ENCODE results near the gene MED13L. TPM values are rescaled to one million over a fixed set of nuclear protein-coding genes. Genes with fewer than 3 reads are reported as not detected.

Gene MED13L
- total RNA-seq, 1 donor from 2014 or later: 147 TPM

- H3K27me3 ChIP-seq: peaks cover 19% of the 10 kb centered on the region
Observed at GRCh38 chr12:115916910-115917668, 360.4 kb downstream of the MED13L start.

DNA sequence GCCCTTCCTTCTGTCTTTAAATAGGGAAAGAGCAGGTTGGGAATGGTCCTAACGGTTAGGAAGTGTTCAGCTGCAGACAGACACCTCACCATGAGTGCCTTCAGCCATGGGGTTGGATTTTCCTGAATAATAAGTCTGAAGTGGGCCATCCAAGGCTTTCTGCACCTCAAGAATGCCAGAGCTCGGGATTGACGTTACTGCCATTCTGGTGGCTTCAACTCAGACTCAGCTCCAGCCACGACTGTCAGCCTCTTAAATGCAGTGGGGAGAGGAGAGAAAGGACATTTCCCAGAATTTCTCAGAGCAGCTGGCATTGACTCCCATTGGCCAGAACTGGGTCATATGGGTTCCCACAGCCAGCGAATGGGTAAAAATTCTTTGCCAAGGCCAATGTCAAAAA is 363.4 kb downstream of the MED13L start:
- Histone ChIP-seq H3K27me3 (peaks cover 19% of the 10 kb centered on the region), H3K4me3 (no peak overlapping the region), H3K9me3 (no peaks in the 10 kb centered on the region), H3K27ac (no peak overlapping the region), H3K4me1 (peaks cover 4% of the 10 kb centered on the region), H3K36me3 (no peaks in the 10 kb centered on the region)
- DNase-seq: no peak
- no peak for ATAC-seq
- intact Hi-C loops (cut with DNase I): loop anchor here (10.0 kb wide), 1 partner anchor 159 kb away; no protein-coding TSS in a partner anchor
- TF ChIP-seq, protein P1, sequence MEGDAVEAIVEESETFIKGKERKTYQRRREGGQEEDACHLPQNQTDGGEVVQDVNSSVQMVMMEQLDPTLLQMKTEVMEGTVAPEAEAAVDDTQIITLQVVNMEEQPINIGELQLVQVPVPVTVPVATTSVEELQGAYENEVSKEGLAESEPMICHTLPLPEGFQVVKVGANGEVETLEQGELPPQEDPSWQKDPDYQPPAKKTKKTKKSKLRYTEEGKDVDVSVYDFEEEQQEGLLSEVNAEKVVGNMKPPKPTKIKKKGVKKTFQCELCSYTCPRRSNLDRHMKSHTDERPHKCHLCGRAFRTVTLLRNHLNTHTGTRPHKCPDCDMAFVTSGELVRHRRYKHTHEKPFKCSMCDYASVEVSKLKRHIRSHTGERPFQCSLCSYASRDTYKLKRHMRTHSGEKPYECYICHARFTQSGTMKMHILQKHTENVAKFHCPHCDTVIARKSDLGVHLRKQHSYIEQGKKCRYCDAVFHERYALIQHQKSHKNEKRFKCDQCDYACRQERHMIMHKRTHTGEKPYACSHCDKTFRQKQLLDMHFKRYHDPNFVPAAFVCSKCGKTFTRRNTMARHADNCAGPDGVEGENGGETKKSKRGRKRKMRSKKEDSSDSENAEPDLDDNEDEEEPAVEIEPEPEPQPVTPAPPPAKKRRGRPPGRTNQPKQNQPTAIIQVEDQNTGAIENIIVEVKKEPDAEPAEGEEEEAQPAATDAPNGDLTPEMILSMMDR (IDR thresholded peaks at IDR 0.05): no peak

More at GRCh38 chr12:115916910-115917668, 360.4 kb downstream of the MED13L start:
- intact Hi-C loops (cut with DNase I): loop anchor here (5.0 to 10.0 kb wide), 2 partner anchors 162 to 1255 kb away; no protein-coding TSS in a partner anchor
- Histone ChIP-seq H3K27ac (no peak overlapping the region), H3K4me3 (no peak overlapping the region), H3K4me1 (peaks cover 4% of the 10 kb centered on the region), H3K36me3 (no peaks in the 10 kb centered on the region), H3K9me3 (no peaks in the 10 kb centered on the region)
- DNase-seq (peak; percentile 86), ATAC-seq (peak; percentile 97)
- TF ChIP-seq, protein P1 (IDR thresholded peaks at IDR 0.05): peak; percentile 98

GRCh38 chr12:115912440-115912839 is 365.1 kb downstream of the MED13L start:
- Histone ChIP-seq H3K27ac (no peak overlapping the region), H3K36me3 (no peaks in the 10 kb centered on the region), H3K4me1 (peaks cover 4% of the 10 kb centered on the region), H3K9me3 (no peaks in the 10 kb centered on the region), H3K4me3 (no peak overlapping the region), H3K27me3 (peaks cover 12% of the 10 kb centered on the region)
- ATAC-seq: no peak
- intact Hi-C loops (cut with DNase I): loop anchor here (10.0 kb wide), 1 partner anchor 158 kb away; no protein-coding TSS in a partner anchor
- DNase-seq: no peak
- TF ChIP-seq, protein P1 (IDR thresholded peaks at IDR 0.05): no peak

- ATAC-seq (no peak), DNase-seq (no peak)
- Histone ChIP-seq H3K27ac (no peak overlapping the region), H3K27me3 (peaks cover 4% of the 10 kb centered on the region), H3K36me3 (no peaks in the 10 kb centered on the region), H3K4me1 (no peaks in the 10 kb centered on the region), H3K4me3 (no peak overlapping the region), H3K9me3 (no peaks in the 10 kb centered on the region)
- intact Hi-C loops (cut with DNase I): loop anchor here (10.0 kb wide), 1 partner anchor 157 kb away; no protein-coding TSS in a partner anchor
- TF ChIP-seq, protein P1 (IDR thresholded peaks at IDR 0.05): no peak
Observed at GRCh38 chr12:115911360-115911759, 366.1 kb downstream of the MED13L start.

- Histone ChIP-seq H3K4me3 (no peak overlapping the region), H3K9me3 (no peaks in the 10 kb centered on the region), H3K27me3 (no peaks in the 10 kb centered on the region), H3K4me1 (no peaks in the 10 kb centered on the region), H3K27ac (no peak overlapping the region), H3K36me3 (no peaks in the 10 kb centered on the region)
- TF ChIP-seq, protein P1 (IDR thresholded peaks at IDR 0.05): no peak
- intact Hi-C loops (cut with DNase I): loop anchor here (10.0 kb wide), 1 partner anchor 155 kb away; no protein-coding TSS in a partner anchor
- no peak for DNase-seq
- ATAC-seq: no peak
Observed at GRCh38 chr12:115910057-115910456, 367.4 kb downstream of the MED13L start.

Small RNA genes lying within 50 kb of the gene (microRNA-seq; reads per million reads assigned to microRNA genes)
- gene MIR620 (ENCODE audit: borderline microRNAs expressed): not detected
